ENCODE data around the gene INHA.

DNA sequence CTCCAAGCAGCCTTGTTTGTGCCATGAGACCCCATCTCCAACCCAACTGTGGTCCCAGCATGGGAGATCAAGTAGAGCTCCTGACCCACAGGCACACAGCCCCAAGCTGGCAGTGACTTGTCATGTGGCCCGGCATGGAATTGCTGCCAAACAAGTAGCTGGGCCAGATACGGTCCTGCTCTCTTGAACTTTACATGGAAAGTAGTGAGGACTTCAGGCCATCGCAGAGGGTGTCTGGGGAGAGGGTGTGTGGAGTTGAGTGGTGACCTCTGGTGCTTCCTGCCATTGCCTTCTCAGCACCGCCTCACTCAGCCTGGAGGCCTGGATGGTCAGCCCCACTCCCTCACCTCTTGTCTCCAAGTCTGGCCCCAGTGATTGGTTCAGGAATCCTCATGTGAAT lies 44.4 kb downstream of the INHA start:
- TF ChIP-seq POLR2A (IDR thresholded peaks at IDR 0.05; ENCODE audit: low read depth) = no peak
- TF ChIP-seq, protein P1, sequence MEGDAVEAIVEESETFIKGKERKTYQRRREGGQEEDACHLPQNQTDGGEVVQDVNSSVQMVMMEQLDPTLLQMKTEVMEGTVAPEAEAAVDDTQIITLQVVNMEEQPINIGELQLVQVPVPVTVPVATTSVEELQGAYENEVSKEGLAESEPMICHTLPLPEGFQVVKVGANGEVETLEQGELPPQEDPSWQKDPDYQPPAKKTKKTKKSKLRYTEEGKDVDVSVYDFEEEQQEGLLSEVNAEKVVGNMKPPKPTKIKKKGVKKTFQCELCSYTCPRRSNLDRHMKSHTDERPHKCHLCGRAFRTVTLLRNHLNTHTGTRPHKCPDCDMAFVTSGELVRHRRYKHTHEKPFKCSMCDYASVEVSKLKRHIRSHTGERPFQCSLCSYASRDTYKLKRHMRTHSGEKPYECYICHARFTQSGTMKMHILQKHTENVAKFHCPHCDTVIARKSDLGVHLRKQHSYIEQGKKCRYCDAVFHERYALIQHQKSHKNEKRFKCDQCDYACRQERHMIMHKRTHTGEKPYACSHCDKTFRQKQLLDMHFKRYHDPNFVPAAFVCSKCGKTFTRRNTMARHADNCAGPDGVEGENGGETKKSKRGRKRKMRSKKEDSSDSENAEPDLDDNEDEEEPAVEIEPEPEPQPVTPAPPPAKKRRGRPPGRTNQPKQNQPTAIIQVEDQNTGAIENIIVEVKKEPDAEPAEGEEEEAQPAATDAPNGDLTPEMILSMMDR (IDR thresholded peaks at IDR 0.05) = no peak

Measured in esophagus muscularis mucosa (tissue), 3 donors.